ENCODE measurements around the gene CCR5AS.

CCR5AS gene

DNA sequence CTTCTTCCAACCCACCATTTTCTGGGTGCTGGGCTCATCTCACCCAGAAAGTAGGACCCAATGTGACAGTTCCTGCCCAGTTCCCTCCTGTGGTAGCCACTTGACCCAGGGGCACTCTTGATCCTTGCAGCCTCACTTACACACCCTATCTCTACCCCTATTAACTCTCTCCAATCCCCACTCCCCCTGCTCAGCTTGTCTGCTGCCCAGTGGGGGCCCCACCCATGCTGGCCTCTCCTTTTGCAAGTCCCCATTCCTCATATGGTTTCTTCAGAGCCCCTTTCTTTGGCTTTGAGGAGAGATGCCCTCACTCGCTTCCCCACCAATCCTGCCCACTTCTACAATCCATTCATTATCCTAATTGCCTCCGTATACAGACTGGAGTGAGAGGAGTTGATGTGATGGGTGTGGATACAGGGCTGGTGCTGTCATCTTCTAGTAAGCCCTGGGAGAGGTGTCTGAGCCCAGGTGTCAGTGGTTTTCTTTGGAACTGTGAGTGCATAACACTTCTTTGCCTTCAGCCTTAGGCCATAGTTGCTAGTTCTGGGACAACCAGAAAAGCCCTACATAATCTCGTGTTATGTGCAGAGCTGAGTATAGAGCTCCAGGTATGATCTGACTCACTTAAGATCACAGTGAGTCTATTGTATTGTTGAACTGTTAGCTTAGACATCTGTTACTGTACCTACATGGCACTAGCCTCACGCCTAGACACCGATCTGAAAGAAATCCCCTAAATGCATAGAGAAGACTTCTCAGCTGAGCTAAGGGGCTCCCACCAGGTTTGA is 40.9 kb downstream of the CCR5AS start:
- no peaks in the 10 kb centered on the region for H3K36me3 ChIP-seq
- no peak overlapping the region for H3K4me3 ChIP-seq
- H3K9me3 ChIP-seq (ENCODE audit: low read depth), result no peaks in the 10 kb centered on the region
- DNase-seq (ENCODE audit: low read depth in 1 of 2, low spot score in 1 of 2), result no peak
- no peak for TF ChIP-seq CTCF (IDR thresholded peaks at IDR 0.05; ENCODE audit: low read depth, low read length)
- no peak overlapping the region for H3K27ac ChIP-seq
- H3K27me3 ChIP-seq, result no peaks in the 10 kb centered on the region
- H3K4me1 ChIP-seq (ENCODE audit: low read depth), result no peaks in the 10 kb centered on the region

- no peaks in the 10 kb centered on the region for H3K4me1 ChIP-seq (ENCODE audit: low read depth)
- H3K36me3 ChIP-seq, result no peaks in the 10 kb centered on the region
- no peak overlapping the region for H3K27ac ChIP-seq
- no peaks in the 10 kb centered on the region for H3K27me3 ChIP-seq
- H3K4me3 ChIP-seq, result no peak overlapping the region
- TF ChIP-seq CTCF (IDR thresholded peaks at IDR 0.05; ENCODE audit: low read depth, low read length), result no peak
- no peak for DNase-seq (ENCODE audit: low read depth in 1 of 2, low spot score in 1 of 2)
- H3K9me3 ChIP-seq (ENCODE audit: low read depth), result no peaks in the 10 kb centered on the region
Observed at GRCh38 chr3:46365041-46365440, 41.8 kb downstream of the CCR5AS start.

DNA sequence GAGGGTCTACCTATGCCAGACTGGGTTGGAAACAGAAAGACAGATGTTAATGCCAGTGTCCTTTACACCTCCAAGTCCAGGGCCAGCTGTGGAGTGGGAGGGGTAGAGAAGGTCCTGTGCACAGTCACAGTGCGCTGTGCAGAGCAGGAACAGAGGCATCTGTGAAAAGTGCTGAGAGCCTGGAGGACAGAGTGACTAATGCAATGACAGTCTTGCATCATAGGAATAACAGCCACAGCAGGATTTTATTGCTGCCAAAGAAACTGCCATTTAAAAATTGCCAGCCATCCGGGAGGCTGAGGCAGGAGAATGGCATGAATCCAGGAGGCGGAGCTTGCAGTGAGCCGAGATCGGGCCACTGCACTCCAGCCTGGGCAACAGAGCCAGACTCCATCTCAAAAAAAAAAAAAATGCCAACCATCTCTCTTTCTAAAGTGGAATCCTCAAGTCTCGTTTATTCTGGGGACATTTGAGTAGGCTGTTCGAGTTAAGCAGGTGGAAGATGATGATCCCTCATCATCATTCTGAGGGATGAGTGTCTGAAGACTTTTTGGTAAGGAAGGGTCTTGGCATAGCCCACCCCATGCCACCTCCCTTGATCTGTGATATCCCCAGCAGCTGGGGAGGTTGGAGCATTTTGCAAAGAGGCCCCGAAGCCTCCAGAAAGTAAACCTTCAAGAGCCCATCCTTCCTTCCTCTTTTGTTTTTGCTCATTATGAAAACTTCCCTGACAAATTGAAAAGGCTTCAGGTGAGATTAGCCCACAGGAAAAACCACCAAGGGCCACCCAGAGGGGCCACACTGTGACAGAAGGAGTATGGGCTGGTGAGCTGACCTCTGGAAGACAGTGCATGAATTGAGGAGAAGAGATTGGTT is 45.2 kb downstream of the CCR5AS start:
- no peak overlapping the region for H3K27ac ChIP-seq
- no peak for TF ChIP-seq CTCF (IDR thresholded peaks at IDR 0.05; ENCODE audit: low read depth, low read length)
- H3K36me3 ChIP-seq, result no peaks in the 10 kb centered on the region
- DNase-seq (ENCODE audit: low read depth in 1 of 2, low spot score in 1 of 2), result no peak
- H3K27me3 ChIP-seq, result no peaks in the 10 kb centered on the region
- H3K4me1 ChIP-seq (ENCODE audit: low read depth), result no peaks in the 10 kb centered on the region
- no peaks in the 10 kb centered on the region for H3K9me3 ChIP-seq (ENCODE audit: low read depth)
- H3K4me3 ChIP-seq, result no peak overlapping the region

DNA sequence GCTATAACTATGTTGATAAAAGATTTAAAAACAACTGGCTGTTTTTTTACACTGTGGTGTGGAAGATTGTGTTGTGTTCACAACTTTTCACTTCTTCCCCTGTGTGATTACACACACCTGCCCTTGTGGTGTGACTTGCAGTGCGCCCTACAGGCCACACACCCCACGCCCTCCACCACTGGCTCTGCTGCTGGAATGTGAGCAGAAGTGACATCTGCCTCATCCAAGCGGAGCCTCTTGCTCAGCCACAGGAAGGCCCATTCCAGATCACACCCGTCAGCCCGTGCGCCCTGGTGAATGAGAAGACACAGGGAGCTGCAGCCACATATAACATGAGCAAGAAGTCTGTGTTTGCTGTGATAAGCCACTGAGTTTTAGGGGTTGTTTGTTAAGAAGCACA is 46.0 kb downstream of the CCR5AS start:
- Histone ChIP-seq H3K27ac (no peak overlapping the region), H3K9me3 (ENCODE audit: low read depth) (no peaks in the 10 kb centered on the region), H3K27me3 (no peaks in the 10 kb centered on the region), H3K4me3 (no peak overlapping the region), H3K36me3 (no peaks in the 10 kb centered on the region), H3K4me1 (ENCODE audit: low read depth) (no peaks in the 10 kb centered on the region)
- TF ChIP-seq CTCF (IDR thresholded peaks at IDR 0.05; ENCODE audit: low read depth, low read length), result no peak
- no peak for DNase-seq (ENCODE audit: low read depth in 1 of 2, low spot score in 1 of 2)

GRCh38 chr3:46359733-46360493 is 47.0 kb downstream of the CCR5AS start:
- Histone ChIP-seq H3K36me3 (no peaks in the 10 kb centered on the region), H3K27ac (no peak overlapping the region), H3K4me1 (ENCODE audit: low read depth) (peaks cover 4% of the 10 kb centered on the region), H3K4me3 (no peak overlapping the region), H3K27me3 (no peaks in the 10 kb centered on the region), H3K9me3 (ENCODE audit: low read depth) (no peaks in the 10 kb centered on the region)
- TF ChIP-seq CTCF (IDR thresholded peaks at IDR 0.05; ENCODE audit: low read depth, low read length), result no peak
- DNase-seq (ENCODE audit: low read depth in 1 of 2, low spot score in 1 of 2), result no peak
